Left kidney (tissue), 2 donors: ENCODE data around the gene ANO3. TPM values are rescaled to one million over a fixed set of nuclear protein-coding genes. Genes with fewer than 3 reads are reported as not detected.

ENCODE experiments used
- DNase-seq: peaks from one replicate; pipeline ENCODE4 v3.0.0-alpha.2; 2013
- polyA plus RNA-seq: library from polyadenylated mRNA; unstranded; fragments of 120-200 nt; gene quantifications from one replicate; pipeline ENCODE4 v1.2.1, GENCODE V29; 2013; ENCODE audit not compliant: insufficient read length

ANO3 gene
- polyA plus RNA-seq, 1 donor, result 3.0 TPM

GRCh38 chr11:26708736-26709456 lies 377.0 kb downstream of the ANO3 start:
- DNase-seq, result no peak

GRCh38 chr11:26710489-26710888 lies 378.6 kb downstream of the ANO3 start:
- DNase-seq, result no peak

GRCh38 chr11:26712497-26712896 lies 380.6 kb downstream of the ANO3 start:
- DNase-seq, result no peak

Other genes starting within 250 kb of the ANO3 start
- 3.2 TPM for gene MUC15, start 240.1 kb downstream of the ANO3 start, polyA plus RNA-seq